Breast epithelium (tissue), 3 donors: ENCODE results near the gene SLC6A1.
"Not testable (repeated sequence)": the region's sequence is repeated elsewhere in the genome, so short reads cannot be mapped to it uniquely, and the experiment has no call there.

Experiments
- CTCF ChIP-seq, 3 donors: fragments of 450-650 bp; IDR thresholded peaks; one replicate each; pipeline ENCODE4 v1.5.1; 2016 to 2017; ENCODE audit warnings: antibody characterized with exemption in 3 of 3, mild to moderate bottlenecking in 3 of 3, moderate library complexity in 3 of 3
- POLR2A ChIP-seq: fragments of 450-650 bp; IDR thresholded peaks from one replicate; pipeline ENCODE4 v1.6.1; 2016; ENCODE audit warnings: antibody characterized with exemption, mild to moderate bottlenecking, moderate library complexity
- POLR2AphosphoS5 ChIP-seq, 3 donors: sonication (generic); formaldehyde crosslinking; IDR thresholded peaks; one replicate each; pipeline ENCODE4 v1.6.1; 2017; ENCODE audit warnings: antibody characterized with exemption in 3 of 3

- not testable (repeated sequence) for TF ChIP-seq CTCF (IDR thresholded peaks at IDR 0.05); POLR2A; POLR2AphosphoS5 (IDR thresholded peaks at IDR 0.05)
These were observed 68.8 kb downstream of the SLC6A1 start for GRCh38 chr3:11061268-11061871.
